Amniotic epithelial cell (primary cell): ENCODE data around the gene CHMP5.

Experiments used
- DNase-seq: peaks from one replicate; pipeline ENCODE4 v3.0.0-alpha.2; 2010; ENCODE audit warnings: low read depth

CHMP5 gene

GRCh38 chr9:33318225-33318624 lies 53.4 kb downstream of the CHMP5 start:
- no peak for DNase-seq

DNA sequence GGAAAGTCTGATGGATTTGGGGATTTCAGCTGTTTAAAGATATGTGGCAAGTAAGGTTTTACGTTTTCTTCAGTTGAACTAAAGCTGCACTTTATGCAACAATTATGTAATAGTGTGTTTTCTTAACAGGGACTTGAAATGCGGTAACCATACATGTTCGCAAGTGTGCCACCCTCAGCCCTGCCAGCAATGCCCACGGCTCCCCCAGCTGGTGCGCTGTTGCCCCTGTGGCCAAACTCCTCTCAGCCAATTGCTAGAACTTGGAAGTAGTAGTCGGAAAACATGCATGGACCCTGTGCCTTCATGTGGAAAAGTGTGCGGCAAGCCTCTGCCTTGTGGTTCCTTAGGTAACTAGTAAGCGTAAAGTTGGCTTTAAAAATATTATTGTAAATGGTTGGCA lies 53.9 kb downstream of the CHMP5 start:
- DNase-seq = no peak

- DNase-seq = no peak
These were observed 55.4 kb downstream of the CHMP5 start for GRCh38 chr9:33320230-33320567.

DNA sequence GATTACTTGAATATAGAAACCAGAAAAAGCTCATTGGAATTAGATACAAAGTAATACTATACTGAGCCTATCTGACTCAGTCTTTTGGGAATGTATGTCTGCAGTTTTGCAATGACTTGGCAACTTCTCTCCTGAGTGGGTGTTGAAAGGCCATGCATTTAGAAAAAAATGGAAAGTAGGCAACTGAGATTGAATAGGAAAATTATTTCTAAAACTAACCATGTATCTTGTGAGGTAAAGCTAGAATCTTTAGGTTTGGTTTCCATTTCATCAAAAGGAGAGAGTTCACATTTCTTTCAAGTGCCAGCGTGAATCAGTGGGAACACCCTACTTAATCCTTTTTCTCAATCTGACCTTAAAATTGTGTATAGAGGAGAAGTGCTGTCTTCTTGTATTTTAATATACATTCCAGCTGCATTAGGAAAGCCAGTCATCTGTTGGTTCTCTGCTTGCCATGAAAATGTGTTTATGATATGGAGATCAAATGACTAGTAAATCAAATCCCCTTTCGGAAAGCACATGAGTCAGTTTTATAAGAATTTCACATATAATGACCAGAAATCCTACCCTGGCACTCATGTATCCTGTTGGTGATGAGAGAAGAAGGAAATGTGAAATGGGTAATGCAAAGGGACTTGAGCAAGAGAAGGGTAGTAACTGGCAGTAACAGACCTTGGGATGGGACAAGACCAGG lies 55.9 kb downstream of the CHMP5 start:
- peak; percentile 97 for DNase-seq

GRCh38 chr9:33329117-33329563 lies 64.3 kb downstream of the CHMP5 start:
- peak; percentile 93 for DNase-seq

GRCh38 chr9:33329979-33330378 lies 65.1 kb downstream of the CHMP5 start:
- DNase-seq = peak; percentile 60

DNA sequence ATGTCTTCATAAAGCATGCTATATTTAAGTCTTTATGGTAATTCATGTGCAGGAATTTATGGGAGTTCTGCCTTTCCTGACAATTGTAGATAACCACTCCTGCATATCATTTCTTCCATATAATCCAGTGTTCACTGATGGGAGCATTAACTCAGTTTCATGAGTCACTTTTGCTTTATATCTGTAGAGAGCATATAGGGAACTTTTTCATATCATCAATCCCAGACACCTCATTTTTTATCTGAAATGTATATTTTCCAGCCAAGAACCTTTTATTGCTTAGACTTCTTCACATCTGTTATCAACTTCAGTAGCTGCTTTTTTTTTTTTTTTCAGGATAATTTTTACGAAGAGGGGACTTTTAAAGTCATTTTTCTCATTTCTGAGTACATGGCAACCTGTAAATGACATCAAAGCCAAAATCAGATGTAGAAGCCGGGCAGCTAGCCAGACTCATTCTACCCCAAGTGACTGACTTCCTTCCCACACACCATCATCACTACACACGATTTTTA lies 66.6 kb downstream of the CHMP5 start:
- no peak for DNase-seq
